ENCODE results near the gene EEFSEC.

EEFSEC gene

GRCh38 chr3:128313935-128314334 lies 160.7 kb downstream of the EEFSEC start:
- intact Hi-C loops (cut with DNase I; ENCODE audit: low total_unique reads) = no loop called here
- Histone ChIP-seq H3K36me3 (peaks cover 0 to 19% (median 0%) of the 10 kb centered on the region in 3 donors), H3K27me3 (no peaks in the 10 kb centered on the region), H3K4me3 (no peak overlapping the region), H3K4me1 (no peaks in the 10 kb centered on the region), H3K9me3 (no peaks in the 10 kb centered on the region), H3K27ac (no peak overlapping the region)
- no peak for TF ChIP-seq CTCF (IDR thresholded peaks at IDR 0.05)
- DNase-seq = no peak

- intact Hi-C loops (cut with DNase I; ENCODE audit: low total_unique reads) = no loop called here
- Histone ChIP-seq H3K4me3 (no peak overlapping the region), H3K4me1 (no peaks in the 10 kb centered on the region), H3K27me3 (no peaks in the 10 kb centered on the region), H3K36me3 (peaks cover 3 to 20% (median 9%) of the 10 kb centered on the region in 3 donors), H3K27ac (no peak overlapping the region), H3K9me3 (no peaks in the 10 kb centered on the region)
- no peak for TF ChIP-seq CTCF (IDR thresholded peaks at IDR 0.05)
- DNase-seq = no peak
These were observed 162.0 kb downstream of the EEFSEC start for GRCh38 chr3:128315313-128315712.

GRCh38 chr3:128316481-128316891 lies 163.2 kb downstream of the EEFSEC start:
- Histone ChIP-seq H3K9me3 (no peaks in the 10 kb centered on the region), H3K27ac (no peak overlapping the region), H3K27me3 (no peaks in the 10 kb centered on the region), H3K4me1 (no peaks in the 10 kb centered on the region), H3K36me3 (peaks cover 3 to 25% (median 9%) of the 10 kb centered on the region in 3 donors), H3K4me3 (no peak overlapping the region)
- TF ChIP-seq CTCF (IDR thresholded peaks at IDR 0.05) = no peak
- intact Hi-C loops (cut with DNase I; ENCODE audit: low total_unique reads) = no loop called here
- no peak for DNase-seq

GRCh38 chr3:128317101-128317697 lies 163.9 kb downstream of the EEFSEC start:
- Histone ChIP-seq H3K9me3 (no peaks in the 10 kb centered on the region), H3K4me3 (no peak overlapping the region), H3K4me1 (no peaks in the 10 kb centered on the region), H3K36me3 (peaks cover 3 to 25% (median 9%) of the 10 kb centered on the region in 3 donors), H3K27me3 (no peaks in the 10 kb centered on the region), H3K27ac (no peak overlapping the region)
- no peak for TF ChIP-seq CTCF (IDR thresholded peaks at IDR 0.05)
- intact Hi-C loops (cut with DNase I; ENCODE audit: low total_unique reads) = no loop called here
- no peak for DNase-seq

- Histone ChIP-seq H3K36me3 (peaks cover 3 to 25% (median 9%) of the 10 kb centered on the region in 3 donors), H3K4me3 (no peak overlapping the region), H3K27ac (no peak overlapping the region), H3K9me3 (no peaks in the 10 kb centered on the region), H3K4me1 (no peaks in the 10 kb centered on the region), H3K27me3 (no peaks in the 10 kb centered on the region)
- no peak for DNase-seq
- intact Hi-C loops (cut with DNase I; ENCODE audit: low total_unique reads) = no loop called here
- TF ChIP-seq CTCF (IDR thresholded peaks at IDR 0.05) = no peak
These were observed 164.5 kb downstream of the EEFSEC start for GRCh38 chr3:128317698-128318231.

All from tibial artery (tissue), 4 donors.